ENCODE data around the gene CTDSP1.

The CTDSP1 gene

GRCh38 chr2:218419630-218420216 lies 20.1 kb downstream of the CTDSP1 start:
- FAIRE-seq = no peak
- DNase-seq (ENCODE audit: extremely low spot score, insufficient read length, low read depth) = no peak

GRCh38 chr2:218421027-218421426 lies 21.4 kb downstream of the CTDSP1 start:
- no peak for FAIRE-seq

GRCh38 chr2:218422403-218423086 lies 22.9 kb downstream of the CTDSP1 start:
- FAIRE-seq (no peak), DNase-seq (ENCODE audit: extremely low spot score, insufficient read length, low read depth) (no peak)

More at GRCh38 chr2:218421027-218421426, 21.4 kb downstream of the CTDSP1 start:
- no peak for DNase-seq (ENCODE audit: extremely low spot score, insufficient read length, low read depth)

GRCh38 chr2:218423584-218423983 lies 23.9 kb downstream of the CTDSP1 start:
- DNase-seq (ENCODE audit: extremely low spot score, insufficient read length, low read depth) (no peak), FAIRE-seq (no peak)

- FAIRE-seq (no peak), DNase-seq (ENCODE audit: extremely low spot score, insufficient read length, low read depth) (no peak)
Measured at GRCh38 chr2:218425531-218425930, 25.9 kb downstream of the CTDSP1 start.

- no peak for DNase-seq (ENCODE audit: extremely low spot score, insufficient read length, low read depth)
- no peak for FAIRE-seq
Measured at GRCh38 chr2:218427741-218428140, 28.1 kb downstream of the CTDSP1 start.

- DNase-seq (ENCODE audit: extremely low spot score, insufficient read length, low read depth) = no peak
- no peak for FAIRE-seq
Measured at GRCh38 chr2:218428846-218429558, 29.3 kb downstream of the CTDSP1 start.

GRCh38 chr2:218429911-218430692 lies 30.4 kb downstream of the CTDSP1 start:
- no peak for DNase-seq (ENCODE audit: extremely low spot score, insufficient read length, low read depth)
- FAIRE-seq = no peak

GRCh38 chr2:218430721-218431120 lies 31.1 kb downstream of the CTDSP1 start:
- no peak for DNase-seq (ENCODE audit: extremely low spot score, insufficient read length, low read depth)
- no peak for FAIRE-seq

- no peak for FAIRE-seq
- DNase-seq (ENCODE audit: extremely low spot score, insufficient read length, low read depth) = no peak
Measured at GRCh38 chr2:218431878-218432277, 32.2 kb downstream of the CTDSP1 start.

GRCh38 chr2:218432676-218433365 lies 33.2 kb downstream of the CTDSP1 start:
- no peak for FAIRE-seq

GRCh38 chr2:218434456-218434855 lies 34.8 kb downstream of the CTDSP1 start:
- FAIRE-seq (no peak), DNase-seq (ENCODE audit: extremely low spot score, insufficient read length, low read depth) (no peak)

More at GRCh38 chr2:218432676-218433365, 33.2 kb downstream of the CTDSP1 start:
- no peak for DNase-seq (ENCODE audit: extremely low spot score, insufficient read length, low read depth)

- FAIRE-seq (no peak), DNase-seq (ENCODE audit: extremely low spot score, insufficient read length, low read depth) (no peak)
Measured at GRCh38 chr2:218435003-218435982, 35.6 kb downstream of the CTDSP1 start.

- no peak for FAIRE-seq
- no peak for DNase-seq (ENCODE audit: extremely low spot score, insufficient read length, low read depth)
Measured at GRCh38 chr2:218436992-218437391, 37.3 kb downstream of the CTDSP1 start.

GRCh38 chr2:218437969-218438368 lies 38.3 kb downstream of the CTDSP1 start:
- DNase-seq (ENCODE audit: extremely low spot score, insufficient read length, low read depth) (no peak), FAIRE-seq (no peak)

- no peak for DNase-seq (ENCODE audit: extremely low spot score, insufficient read length, low read depth)
- FAIRE-seq = no peak
Measured at GRCh38 chr2:218438596-218438995, 38.9 kb downstream of the CTDSP1 start.

- DNase-seq (ENCODE audit: extremely low spot score, insufficient read length, low read depth) (no peak), FAIRE-seq (no peak)
Measured at GRCh38 chr2:218444692-218445357, 45.2 kb downstream of the CTDSP1 start.

GRCh38 chr2:218445602-218446001 lies 45.9 kb downstream of the CTDSP1 start:
- DNase-seq (ENCODE audit: extremely low spot score, insufficient read length, low read depth) (no peak), FAIRE-seq (no peak)
